GM21515 (cell line): ENCODE measurements around the gene DOCK3.
"Not testable (repeated sequence)": the region's sequence is repeated elsewhere in the genome, so short reads cannot be mapped to it uniquely, and the experiment has no call there.

Source experiments
- ATAC-seq: cut with Tn5 transposase; IDR thresholded peaks from one replicate; pipeline ENCODE4 v1.9.1; 2021; ENCODE audit not compliant: unreplicated experiment

Gene DOCK3

GRCh38 chr3:50971487-50971924 is 296.8 kb downstream of the DOCK3 start:
- ATAC-seq, result no peak

- no peak for ATAC-seq
Measured at GRCh38 chr3:50972029-50972428, 297.3 kb downstream of the DOCK3 start.

DNA sequence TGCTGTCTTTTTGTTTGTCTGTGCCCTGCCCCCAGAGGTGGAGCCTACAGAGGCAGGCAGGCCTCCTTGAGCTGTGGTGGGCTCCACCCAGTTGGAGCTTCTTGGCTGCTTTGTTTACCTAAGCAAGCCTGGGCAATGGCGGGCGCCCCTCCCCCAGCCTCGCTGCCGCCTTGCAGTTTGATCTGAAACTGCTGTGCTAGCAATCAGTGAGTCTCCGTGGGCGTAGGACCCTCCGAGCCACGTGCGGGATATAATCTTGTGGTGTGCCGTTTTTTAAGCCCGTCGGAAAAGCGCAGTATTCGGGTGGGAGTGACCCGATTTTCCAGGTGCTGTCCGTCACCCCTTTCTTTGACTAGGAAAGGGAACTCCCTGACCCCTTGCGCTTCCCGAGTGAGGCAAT is 303.9 kb downstream of the DOCK3 start:
- not testable (repeated sequence) for ATAC-seq

DNA sequence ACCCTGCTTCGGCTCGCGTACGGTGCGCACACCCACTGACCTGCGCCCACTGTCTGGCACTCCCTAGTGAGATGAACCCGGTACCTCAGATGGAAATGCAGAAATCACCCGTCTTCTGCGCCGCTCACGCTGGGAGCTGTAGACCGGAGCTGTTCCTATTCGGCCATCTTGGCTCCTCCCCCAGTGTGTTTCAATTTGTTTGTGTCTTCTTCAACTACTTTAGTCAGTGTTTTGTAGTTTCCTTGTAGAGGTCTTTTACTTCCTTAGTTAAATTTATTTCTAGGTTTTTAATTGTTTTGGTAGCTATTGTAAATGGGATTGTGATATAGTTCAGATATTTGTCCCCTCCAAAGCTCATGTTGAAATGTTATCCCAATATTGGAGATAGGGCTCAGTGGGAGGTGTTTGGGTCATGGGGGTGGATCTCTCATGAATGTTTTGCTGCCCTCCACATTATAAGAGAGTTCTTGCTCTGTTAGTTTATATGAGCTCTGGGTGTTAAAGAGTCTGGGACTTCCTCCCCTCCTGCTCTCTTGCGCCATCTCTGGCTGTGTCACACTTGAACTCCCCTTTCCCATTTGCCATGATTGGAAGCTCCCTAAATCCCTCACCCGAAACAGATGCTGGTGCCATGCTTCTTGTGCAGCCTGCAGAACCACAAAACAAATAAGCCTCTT is 304.4 kb downstream of the DOCK3 start:
- ATAC-seq, result no peak

GRCh38 chr3:50982540-50983325 is 308.0 kb downstream of the DOCK3 start:
- ATAC-seq, result no peak

DNA sequence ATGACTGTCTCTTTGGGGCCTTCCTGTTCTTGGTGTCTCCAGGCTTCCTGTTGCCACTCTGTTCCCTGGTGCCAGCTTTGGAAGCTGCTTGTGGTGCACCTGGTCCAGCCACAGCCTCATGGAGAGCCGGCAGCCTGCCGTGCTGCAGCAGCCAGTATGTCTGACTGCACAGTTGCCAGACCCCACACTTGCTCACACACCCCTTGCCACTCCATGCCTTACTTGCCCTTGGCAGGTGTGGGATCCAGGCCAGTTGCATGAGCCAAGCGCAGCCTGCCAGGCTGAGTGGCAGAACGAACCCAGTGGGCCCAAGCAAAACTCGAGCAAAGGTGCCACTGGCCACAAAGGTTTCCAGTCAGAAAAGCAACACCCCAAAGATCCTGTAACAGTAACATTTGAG is 309.2 kb downstream of the DOCK3 start:
- no peak for ATAC-seq

DNA sequence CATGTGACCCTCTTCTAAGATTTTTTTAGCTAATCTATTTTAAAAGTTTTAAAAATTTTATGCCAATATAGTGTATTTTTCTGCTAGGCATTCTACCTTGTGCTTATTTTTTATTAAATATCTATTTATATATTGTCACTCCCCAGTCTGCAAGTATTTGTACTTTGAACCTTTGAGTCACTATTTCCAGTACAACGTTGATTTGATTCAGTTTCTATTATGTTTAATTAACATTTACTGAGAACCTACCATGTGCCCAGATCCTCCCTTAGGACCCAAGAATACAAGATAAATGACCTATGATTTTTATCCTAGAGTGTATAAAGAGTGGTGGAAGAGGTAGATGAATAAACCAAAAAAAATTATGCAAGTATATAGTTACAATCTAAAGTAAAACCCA is 311.2 kb downstream of the DOCK3 start:
- no peak for ATAC-seq

GRCh38 chr3:50986726-50987125 is 312.0 kb downstream of the DOCK3 start:
- no peak for ATAC-seq

- no peak for ATAC-seq
Measured at GRCh38 chr3:50994537-50994936, 319.8 kb downstream of the DOCK3 start.

GRCh38 chr3:50995085-50995824 is 320.5 kb downstream of the DOCK3 start:
- ATAC-seq, result no peak

- no peak for ATAC-seq
Measured at GRCh38 chr3:51002495-51002894, 327.8 kb downstream of the DOCK3 start.

- ATAC-seq, result no peak
Measured at GRCh38 chr3:51004235-51004634, 329.5 kb downstream of the DOCK3 start.

DNA sequence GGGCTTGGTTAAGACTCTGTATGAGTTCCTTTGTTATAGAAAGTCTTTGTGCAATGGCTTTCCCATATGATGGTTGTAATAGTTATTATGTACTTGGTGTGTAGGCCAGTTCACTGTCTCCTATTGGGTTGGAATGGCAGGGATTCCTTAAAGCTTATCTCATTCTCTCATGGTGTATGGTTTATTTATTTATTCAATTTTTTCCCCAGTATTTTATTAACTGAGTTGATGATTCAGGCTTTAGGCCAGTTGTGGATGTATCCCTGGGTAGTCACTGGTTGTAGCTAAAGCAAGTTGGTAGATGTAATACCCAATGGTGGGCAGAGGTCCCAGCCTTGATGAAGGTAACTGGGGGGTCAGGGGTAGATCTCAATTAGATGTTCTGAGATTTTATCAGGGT is 349.4 kb downstream of the DOCK3 start:
- no peak for ATAC-seq

DNA sequence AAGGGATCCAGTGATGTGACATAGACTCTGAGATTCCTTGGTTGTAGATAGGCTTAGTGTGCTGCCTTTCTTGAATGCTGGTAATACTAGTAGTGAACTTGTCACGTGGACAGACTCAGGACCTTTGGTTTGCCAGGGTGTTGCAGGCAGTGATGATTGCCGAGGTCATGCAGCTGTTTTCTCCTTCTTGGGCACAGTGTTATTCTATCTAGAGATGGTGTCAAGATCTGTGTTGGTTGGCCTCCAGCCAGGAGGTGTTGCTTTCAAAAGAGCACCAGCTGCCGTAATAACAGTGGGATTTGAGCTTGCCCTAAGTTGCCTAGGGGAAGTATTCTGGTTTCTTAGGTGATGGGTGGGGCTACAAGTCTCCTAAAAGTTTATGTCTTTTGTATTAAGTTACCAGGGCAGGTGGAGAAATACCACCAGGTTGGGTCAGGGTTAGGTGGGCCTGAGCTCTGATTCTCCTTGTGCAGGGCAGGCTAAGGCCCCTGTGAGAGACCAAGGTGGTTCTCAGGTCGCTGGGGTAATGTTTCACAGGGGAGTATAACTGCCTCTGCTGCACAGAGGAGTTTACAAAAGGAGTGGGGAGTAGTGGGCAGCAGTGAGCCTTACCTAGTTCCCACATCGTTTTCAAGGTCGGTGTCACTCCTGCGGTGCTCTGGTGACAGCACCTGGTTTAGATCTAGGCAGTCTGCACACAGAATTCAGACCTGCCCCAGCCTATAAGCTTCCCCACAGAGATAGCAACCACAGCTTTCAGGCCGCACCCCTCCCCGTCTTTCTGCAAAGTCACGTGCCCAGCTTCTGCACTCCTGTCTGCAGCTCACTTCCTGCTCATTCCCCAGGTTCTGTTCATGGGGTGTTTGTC is 350.3 kb downstream of the DOCK3 start:
- no peak for ATAC-seq

DNA sequence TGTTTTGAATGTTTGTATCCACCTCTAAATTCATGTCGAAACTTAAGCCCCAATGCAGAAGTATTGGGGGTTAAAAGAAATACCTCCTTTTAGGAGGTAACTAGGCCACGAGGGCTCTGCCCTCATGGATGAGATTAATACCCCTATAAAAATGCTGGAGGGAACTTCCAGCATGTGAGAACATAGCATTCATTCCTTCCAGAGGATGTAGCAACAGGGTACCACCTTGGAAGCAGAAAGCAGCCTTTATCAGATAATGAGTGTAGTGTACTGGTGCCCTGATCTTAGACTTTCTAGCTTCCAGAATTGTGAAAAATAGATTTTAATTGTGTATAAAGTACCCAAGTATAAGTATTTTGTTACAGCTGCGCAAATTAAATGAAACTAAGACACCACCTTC is 356.9 kb downstream of the DOCK3 start:
- no peak for ATAC-seq

GRCh38 chr3:51035630-51036029 is 360.9 kb downstream of the DOCK3 start:
- no peak for ATAC-seq

- ATAC-seq, result no peak
Measured at GRCh38 chr3:51044982-51045381, 370.3 kb downstream of the DOCK3 start.

GRCh38 chr3:51052562-51052961 is 377.8 kb downstream of the DOCK3 start:
- no peak for ATAC-seq

DNA sequence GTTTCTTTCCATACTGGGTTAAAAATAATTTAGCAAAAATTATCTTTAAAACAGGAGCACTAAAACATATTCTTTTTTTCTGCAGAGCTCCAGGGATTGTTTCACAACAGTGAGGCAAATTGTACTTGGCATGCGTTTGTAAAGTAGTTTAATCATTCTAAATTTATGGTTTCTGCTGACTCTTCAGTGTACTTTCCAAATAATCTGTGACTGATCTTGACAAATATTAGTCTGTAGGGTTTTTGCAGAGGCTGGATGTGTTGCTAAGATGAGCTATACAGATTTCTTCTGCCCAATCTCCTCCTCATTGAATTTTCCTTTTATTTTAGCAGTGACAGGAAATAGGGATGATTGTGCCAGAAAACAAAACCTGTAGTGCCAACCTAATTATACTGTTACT is 382.4 kb downstream of the DOCK3 start:
- no peak for ATAC-seq

- no peak for ATAC-seq
Measured at GRCh38 chr3:51063053-51063452, 388.3 kb downstream of the DOCK3 start.

- no peak for ATAC-seq
Measured at GRCh38 chr3:51075221-51075775, 400.6 kb downstream of the DOCK3 start.
